GM19238 (cell line): ENCODE data around the gene CYB561D1.
A peak's percentile ranks its signal among the peaks of the same experiment; 100 is the strongest.

ENCODE experiments used
- DNase-seq: peaks from one replicate; pipeline ENCODE4 v3.0.0; 2011; ENCODE audit warnings: low spot score; ENCODE audit not compliant: insufficient read length

CYB561D1 gene

GRCh38 chr1:109527846-109528695 is 34.2 kb downstream of the CYB561D1 start:
- DNase-seq = no peak

GRCh38 chr1:109528712-109529111 is 34.8 kb downstream of the CYB561D1 start:
- DNase-seq = no peak

GRCh38 chr1:109529881-109530456 is 36.1 kb downstream of the CYB561D1 start:
- DNase-seq = no peak

- DNase-seq = no peak
Observed at GRCh38 chr1:109530457-109531087, 36.7 kb downstream of the CYB561D1 start.

- no peak for DNase-seq
Observed at GRCh38 chr1:109531380-109531779, 37.5 kb downstream of the CYB561D1 start.

GRCh38 chr1:109531826-109532364 is 38.0 kb downstream of the CYB561D1 start:
- no peak for DNase-seq

GRCh38 chr1:109532365-109533136 is 38.7 kb downstream of the CYB561D1 start:
- DNase-seq = peak; percentile 80

- DNase-seq = no peak
Observed at GRCh38 chr1:109534307-109534858, 40.5 kb downstream of the CYB561D1 start.

- DNase-seq = no peak
Observed at GRCh38 chr1:109535481-109535880, 41.6 kb downstream of the CYB561D1 start.

GRCh38 chr1:109535971-109536491 is 42.1 kb downstream of the CYB561D1 start:
- DNase-seq = no peak

GRCh38 chr1:109537450-109538178 is 43.7 kb downstream of the CYB561D1 start:
- no peak for DNase-seq

GRCh38 chr1:109538827-109539555 is 45.1 kb downstream of the CYB561D1 start:
- DNase-seq = no peak

GRCh38 chr1:109539676-109540075 is 45.8 kb downstream of the CYB561D1 start, which contains the start of gene GPR61:
GPR61 (plus strand) TSS chr1:109539872; CDS start chr1:109543023, 3,151 bp downstream.
- no peak for DNase-seq

- no peak for DNase-seq
Observed at GRCh38 chr1:109541102-109541501, 47.2 kb downstream of the CYB561D1 start.

GRCh38 chr1:109542657-109543056 is 48.8 kb downstream of the CYB561D1 start:
- DNase-seq = no peak

- no peak for DNase-seq
Observed at GRCh38 chr1:109543283-109543987, 49.5 kb downstream of the CYB561D1 start.

GRCh38 chr1:109543988-109544735 is 50.3 kb downstream of the CYB561D1 start:
- DNase-seq = no peak
